IMR-90 (cell line): ENCODE data around the gene DOHH. TPM values are rescaled to one million over a fixed set of nuclear protein-coding genes. Genes with fewer than 3 reads are reported as not detected.

Source experiments
- ATAC-seq: fragments of 200-7000 bp; cut with Tn5 transposase; 2 replicates; pipeline ENCODE4 v1.9.1; 2020; ENCODE audit warnings: low read depth, mild to moderate bottlenecking, moderate library complexity
- BruUV-seq: library from RNA; stranded (reverse); fragments of 400-500 nt; replicated peaks from 2 replicates; lab custom pipeline; 2021; lab: Mats Ljungman, UMichigan
- CTCF ChIA-PET: fragments of 300-600 bp; formaldehyde crosslinking; extraction: SDS; loops from one replicate; lab custom pipeline; 2021; ENCODE audit warnings: antibody characterized with exemption; lab: Yijun Ruan, JAX
- POLR2A ChIA-PET: fragments of 300-600 bp; sonication (Branson Sonifier 250); formaldehyde crosslinking; loops from one replicate; lab custom pipeline; 2022; ENCODE audit warnings: antibody characterized with exemption; ENCODE audit not compliant: unreplicated experiment; lab: Charles Lee
- DNase-seq: peaks from one replicate; pipeline ENCODE4 v3.0.0; 2013
- H2AFZ ChIP-seq: replicated peaks from 2 replicates; pipeline ENCODE3; 2013; ENCODE audit warnings: low read length, mild to moderate bottlenecking; ENCODE audit not compliant: poor library complexity
- H2AK5ac ChIP-seq: 2 replicates; pipeline ENCODE4 v1.6.1; 2013; ENCODE audit warnings: low read depth, low read length, inconsistent platforms
- H2AK9ac ChIP-seq: replicated peaks from 2 replicates; pipeline ENCODE3; 2013; ENCODE audit warnings: mild to moderate bottlenecking, low read depth, low read length, moderate library complexity; ENCODE audit not compliant: poor library complexity
- H2BK120ac ChIP-seq: 2 replicates; pipeline ENCODE4 v1.6.1; 2013; ENCODE audit warnings: low read depth, low read length, inconsistent platforms
- H2BK15ac ChIP-seq: 3 replicates; pipeline ENCODE4 v1.6.1; 2013; ENCODE audit warnings: low read depth, low read length, inconsistent platforms
- H2BK20ac ChIP-seq: 2 replicates; pipeline ENCODE4 v1.6.1; 2013; ENCODE audit warnings: low read depth, mild to moderate bottlenecking, inconsistent platforms, low read length, moderate library complexity
- H2BK5ac ChIP-seq: 2 replicates; pipeline ENCODE4 v1.6.1; 2013; ENCODE audit warnings: mild to moderate bottlenecking, low read depth, low read length, inconsistent platforms; ENCODE audit not compliant: poor library complexity, severe bottlenecking
- H3K14ac ChIP-seq: replicated peaks from 2 replicates; pipeline ENCODE4 v1.6.1; 2013; ENCODE audit warnings: low read depth, low read length, inconsistent platforms
- H3K18ac ChIP-seq: 2 replicates; pipeline ENCODE4 v1.6.1; 2013; ENCODE audit warnings: low read depth, low read length, control low read depth
- H3K23ac ChIP-seq: 2 replicates; pipeline ENCODE4 v1.6.1; 2013; ENCODE audit warnings: low read depth, low read length, inconsistent platforms
- H3K27ac ChIP-seq: 2 replicates; pipeline ENCODE4 v1.5.1; 2013; ENCODE audit warnings: mild to moderate bottlenecking, control low read depth, low read length; ENCODE audit not compliant: insufficient read depth
- H3K27me3 ChIP-seq: 2 replicates; pipeline ENCODE4 v1.6.1; 2013; ENCODE audit warnings: low read length; ENCODE audit not compliant: control insufficient read depth, insufficient read depth
- H3K36me3 ChIP-seq: 2 replicates; pipeline ENCODE4 v1.6.1; 2013; ENCODE audit warnings: low read length, mixed read lengths; ENCODE audit not compliant: control insufficient read depth, insufficient read depth
- H3K4ac ChIP-seq: 2 replicates; pipeline ENCODE4 v1.6.1; 2013; ENCODE audit warnings: low read depth, low read length, inconsistent platforms
- H3K4me1 ChIP-seq: 2 replicates; pipeline ENCODE4 v1.6.1; 2013; ENCODE audit warnings: low read length, mixed read lengths; ENCODE audit not compliant: control insufficient read depth, insufficient read depth
- H3K4me2 ChIP-seq: 2 replicates; pipeline ENCODE4 v1.6.1; 2013; ENCODE audit warnings: low read depth, mild to moderate bottlenecking, control low read depth, low read length, moderate library complexity
- H3K4me3 ChIP-seq: 2 replicates; pipeline ENCODE4 v1.5.1; 2013; ENCODE audit warnings: low read depth, mild to moderate bottlenecking, control low read depth, low read length, moderate library complexity; ENCODE audit not compliant: insufficient read depth
- H3K56ac ChIP-seq: 2 replicates; pipeline ENCODE4 v1.6.1; 2013; ENCODE audit warnings: low read length, inconsistent platforms; ENCODE audit not compliant: insufficient read depth; ENCODE audit errors: extremely low read depth
- H3K79me1 ChIP-seq, 2 experiments: 2 replicates each; pipeline ENCODE4 v1.6.1; 2013; ENCODE audit warnings: low read length in 2 of 2, inconsistent platforms in 1 of 2, low read depth in 1 of 2
- H3K9ac ChIP-seq: 2 replicates; pipeline ENCODE4 v1.6.1; 2013; ENCODE audit warnings: low read depth, low read length, control low read depth
- H3K9me1 ChIP-seq: 2 replicates; pipeline ENCODE4 v1.6.1; 2013; ENCODE audit warnings: low read length, inconsistent platforms; ENCODE audit not compliant: insufficient read depth
- H3K9me3 ChIP-seq: 2 replicates; pipeline ENCODE4 v1.6.1; 2013; ENCODE audit warnings: low read length; ENCODE audit not compliant: control insufficient read depth, insufficient read depth
- H4K20me1 ChIP-seq: 2 replicates; pipeline ENCODE4 v1.6.1; 2013; ENCODE audit warnings: low read length, inconsistent platforms; ENCODE audit not compliant: insufficient read depth
- H4K5ac ChIP-seq: 2 replicates; pipeline ENCODE4 v1.6.1; 2013; ENCODE audit warnings: mild to moderate bottlenecking, low read depth, low read length, control low read depth
- H4K8ac ChIP-seq, 2 experiments: 2 replicates each; pipeline ENCODE4 v1.6.1; 2013; ENCODE audit warnings: low read depth in 2 of 2, low read length in 2 of 2, control low read depth in 1 of 2, inconsistent platforms in 1 of 2
- H4K91ac ChIP-seq: 2 replicates; pipeline ENCODE4 v1.6.1; 2013; ENCODE audit warnings: low read depth, low read length, inconsistent platforms; ENCODE audit not compliant: insufficient read depth
- BHLHE40 ChIP-seq: fragments of 150-350 bp; IDR thresholded peaks from 2 replicates; pipeline ENCODE4 v1.6.1; 2016; ENCODE audit warnings: mild to moderate bottlenecking, low read depth, low read length
- CHD1 ChIP-seq: IDR thresholded peaks from 2 replicates; pipeline ENCODE4 v1.6.1; 2012; ENCODE audit warnings: low read depth, low read length, improper control_type of control experiment
- ELK1 ChIP-seq: fragments of 150-350 bp; IDR thresholded peaks from 2 replicates; pipeline ENCODE4 v1.6.1; 2016; ENCODE audit warnings: low read depth, mild to moderate bottlenecking, low read length, moderate library complexity, borderline replicate concordance
- FOS ChIP-seq: fragments of 150-350 bp; IDR thresholded peaks from 2 replicates; pipeline ENCODE4 v1.6.1; 2016; ENCODE audit warnings: low read depth, low read length
- MAFK ChIP-seq: IDR thresholded peaks from 2 replicates; pipeline ENCODE4 v1.6.1; 2012; ENCODE audit warnings: low read depth, low read length, improper control_type of control experiment
- MAZ ChIP-seq: IDR thresholded peaks from 2 replicates; pipeline ENCODE4 v1.6.1; 2012; ENCODE audit warnings: low read depth, mild to moderate bottlenecking, low read length, improper control_type of control experiment, moderate library complexity, borderline replicate concordance
- POLR2A ChIP-seq: IDR thresholded peaks from 2 replicates; pipeline ENCODE4 v1.6.1; 2012; ENCODE audit warnings: mild to moderate bottlenecking, low read depth, low read length
- RAD21 ChIP-seq: IDR thresholded peaks from 2 replicates; pipeline ENCODE4 v1.6.1; 2012; ENCODE audit warnings: low read length, improper control_type of control experiment
- RCOR1 ChIP-seq: IDR thresholded peaks from 2 replicates; pipeline ENCODE4 v1.6.1; 2012; ENCODE audit warnings: mild to moderate bottlenecking, low read length, improper control_type of control experiment; ENCODE audit not compliant: insufficient replicate concordance
- RFX5 ChIP-seq: IDR thresholded peaks from 2 replicates; pipeline ENCODE4 v1.8.0; 2012; ENCODE audit warnings: low read depth, mild to moderate bottlenecking, low read length, moderate library complexity
- SMC3 ChIP-seq: fragments of 150-350 bp; IDR thresholded peaks from 2 replicates; pipeline ENCODE4 v1.6.1; 2016; ENCODE audit warnings: low read depth, mild to moderate bottlenecking, antibody characterized with exemption, low read length, moderate library complexity
- WGBS, 2 experiments: methylation state at CpG; one replicate each; pipeline versions ENCODE4 v1.1.5 to v1.1.7; 2013; ENCODE audit warnings: missing lambda C conversion rate in 2 of 2; ENCODE audit not compliant: insufficient read length in 1 of 2; ENCODE audit errors: extremely low coverage in 2 of 2; 5-methylcytosine and 5-hydroxymethylcytosine counted together
- dilution Hi-C: fragments of 300-500 bp; cut with HindIII; formaldehyde crosslinking; loops from one replicate; pipeline ENCODE4 v1.14.3; 2018; ENCODE audit warnings: low sequenced_read_pairs; ENCODE audit not compliant: unreplicated experiment
- in situ Hi-C: fragments of 300-500 bp; cut with MboI; formaldehyde crosslinking; loops from 3 replicates; pipeline ENCODE4 v1.14.3; 2019; ENCODE audit warnings: low sequenced_read_pairs, inconsistent platforms, mixed read lengths
- intact Hi-C: fragments of 100-400 bp; cut with micrococcal nuclease; formaldehyde crosslinking; loops from 2 replicates; pipeline ENCODE4 v1.10.0; 2022
- polyA plus RNA-seq, 3 experiments: library from polyadenylated mRNA; depleted of rRNA; stranded (reverse); fragments of >200 nt; gene quantifications; 2 replicates each; pipeline ENCODE4 v1.2.3, GENCODE V29; 2012; ENCODE audit warnings: low replicate concordance in 1 of 3
- total RNA-seq: library from RNA; depleted of rRNA; stranded (reverse); fragments of >200 nt; gene quantifications from 2 replicates; pipeline ENCODE4 v1.2.3, GENCODE V29; 2012

Gene DOHH
- total and polyA plus RNA-seq, 2 of the 4 experiments (the other 2 are of a cell fraction), result 3.2 to 9.2 TPM

GRCh38 chr19:3499738-3500428 is 591 bp downstream of the DOHH start:
- DNase-seq (no peak), ATAC-seq (no peak; the same call in 1 of the 2 replicates)
- Histone ChIP-seq H3K27me3 (no peaks in the 10 kb centered on the region), H3K9me3 (no peaks in the 10 kb centered on the region), H3K56ac (peak overlapping the region; percentile 36; the same call in 1 of the 2 replicates), H4K20me1 (no peaks in the 10 kb centered on the region), H3K36me3 (peaks cover 10% of the 10 kb centered on the region), H3K27ac (peak overlapping the region; percentile 89), H2AFZ (peak overlapping the region; percentile 97), H3K4me3 (peak overlapping the region; percentile 57), H2BK20ac (no peak overlapping the region), H4K91ac (peak overlapping the region; percentile 43; the same call in 1 of the 2 replicates), H3K9ac (peak overlapping the region; percentile 93), H3K4me2 (peak overlapping the region; percentile 82), H3K23ac (peak overlapping the region; percentile 85), H3K18ac (no peak overlapping the region), H2BK120ac (no peak overlapping the region; the same call in 1 of the 2 replicates), H2AK9ac (peak overlapping the region; percentile 95), H2BK15ac (no peak overlapping the region), H3K4ac (peak overlapping the region; percentile 80), H3K79me1 (peaks cover 8 to 42% of the 10 kb centered on the region in 2 experiments; a peak in 3 of 4 replicates), H2BK5ac (no peak overlapping the region), H4K5ac (peak overlapping the region; percentile 53), H3K9me1 (peaks cover 8% of the 10 kb centered on the region; the same call in 1 of the 2 replicates), H4K8ac (peak overlapping the region; percentile 54 to 96), H3K4me1 (no peaks in the 10 kb centered on the region), H2AK5ac (peak overlapping the region; percentile 96), H3K14ac (peak overlapping the region; percentile 86)
- BruUV-seq, result no TSS peak
- TF ChIP-seq MAZ, result no peak
- no peak for TF ChIP-seq MAFK
- no peak for TF ChIP-seq CHD1
- TF ChIP-seq FOS, result no peak
- TF ChIP-seq RFX5, result no peak
- no peak for TF ChIP-seq POLR2A
- TF ChIP-seq RAD21, result no peak
- no peak for TF ChIP-seq ELK1
- TF ChIP-seq RCOR1, result no peak
- TF ChIP-seq SMC3, result no peak
- no peak for TF ChIP-seq BHLHE40
- in situ Hi-C loops, result loop anchor here (25.0 kb wide), 1 partner anchor 538 kb away; no protein-coding TSS in a partner anchor
- CTCF ChIA-PET, result no interaction called here
- dilution Hi-C loops, result no loop called here
- POLR2A ChIA-PET, result no interaction called here
- intact Hi-C loops, result no loop called here
- WGBS, 2 experiments, result 8% methylated on average over 5 of the region's 18 CpGs; no CpG with 5 or more reads in 1 of the 2 experiments
